ENCODE results near the gene UFC1.

DNA sequence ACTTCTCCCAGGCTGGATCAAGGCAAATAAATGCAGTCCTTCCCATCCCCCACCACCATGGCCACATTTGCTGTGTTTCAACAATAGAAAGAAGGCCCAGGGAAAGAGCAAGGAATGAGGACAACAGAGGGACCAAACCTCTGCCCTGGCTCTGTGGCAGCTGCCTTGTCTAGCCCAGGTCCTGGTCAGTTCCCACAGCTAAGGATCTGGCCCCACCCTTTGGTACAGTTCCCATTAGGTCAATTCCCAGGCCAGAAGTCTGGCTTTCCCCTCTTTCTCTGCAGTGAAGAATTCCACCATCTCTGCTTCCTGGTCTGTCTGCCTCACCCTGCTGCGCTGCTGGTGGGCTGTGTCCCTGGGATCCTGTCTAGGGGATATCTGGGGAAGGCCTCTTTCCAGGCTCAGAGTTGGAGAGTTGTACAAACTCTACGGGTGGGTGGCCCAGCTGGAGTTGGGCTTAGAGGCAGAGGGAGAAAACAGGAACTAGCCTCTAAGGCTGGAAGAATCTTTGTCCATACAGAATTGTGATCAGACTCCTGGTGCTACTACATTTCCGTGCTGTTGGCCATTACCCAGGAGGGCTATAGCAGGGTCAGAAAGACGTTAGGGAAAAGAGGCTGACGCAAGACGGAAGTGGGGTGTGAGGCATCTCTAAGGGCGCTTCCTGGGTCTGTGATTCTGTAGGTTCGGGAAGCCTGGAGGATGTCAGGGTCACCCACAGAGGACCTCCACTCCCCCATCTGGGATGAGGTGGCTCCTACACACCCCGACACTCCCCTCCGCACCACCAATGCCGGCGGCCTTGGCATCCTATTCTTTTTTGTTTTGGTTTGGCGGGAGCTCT, 47.4 kb downstream of the UFC1 start:
- TF ChIP-seq, protein P1, sequence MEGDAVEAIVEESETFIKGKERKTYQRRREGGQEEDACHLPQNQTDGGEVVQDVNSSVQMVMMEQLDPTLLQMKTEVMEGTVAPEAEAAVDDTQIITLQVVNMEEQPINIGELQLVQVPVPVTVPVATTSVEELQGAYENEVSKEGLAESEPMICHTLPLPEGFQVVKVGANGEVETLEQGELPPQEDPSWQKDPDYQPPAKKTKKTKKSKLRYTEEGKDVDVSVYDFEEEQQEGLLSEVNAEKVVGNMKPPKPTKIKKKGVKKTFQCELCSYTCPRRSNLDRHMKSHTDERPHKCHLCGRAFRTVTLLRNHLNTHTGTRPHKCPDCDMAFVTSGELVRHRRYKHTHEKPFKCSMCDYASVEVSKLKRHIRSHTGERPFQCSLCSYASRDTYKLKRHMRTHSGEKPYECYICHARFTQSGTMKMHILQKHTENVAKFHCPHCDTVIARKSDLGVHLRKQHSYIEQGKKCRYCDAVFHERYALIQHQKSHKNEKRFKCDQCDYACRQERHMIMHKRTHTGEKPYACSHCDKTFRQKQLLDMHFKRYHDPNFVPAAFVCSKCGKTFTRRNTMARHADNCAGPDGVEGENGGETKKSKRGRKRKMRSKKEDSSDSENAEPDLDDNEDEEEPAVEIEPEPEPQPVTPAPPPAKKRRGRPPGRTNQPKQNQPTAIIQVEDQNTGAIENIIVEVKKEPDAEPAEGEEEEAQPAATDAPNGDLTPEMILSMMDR (IDR thresholded peaks at IDR 0.05), result no peak
- TF ChIP-seq POLR2AphosphoS5 (IDR thresholded peaks at IDR 0.05) (peak; percentile 50), POLR2A (IDR thresholded peaks at IDR 0.05) (no peak), EP300 (IDR thresholded peaks at IDR 0.05) (no peak)

Data from gastroesophageal sphincter (tissue), 3 donors.